HepG2 (cell line): Measurements from ENCODE around the gene KIFC1. TPM values are rescaled to one million over a fixed set of nuclear protein-coding genes. Genes with fewer than 3 reads are reported as not detected.
A peak's percentile ranks its signal among the peaks of the same experiment; 100 is the strongest.

Experiments
- DNMT1 ChIP-seq: sonication (generic); formaldehyde crosslinking; IDR thresholded peaks from 2 replicates; pipeline ENCODE4 v1.5.1; 2020; ENCODE audit warnings: mild to moderate bottlenecking, missing genetic modification reagents
- EP300 ChIP-seq, 3 experiments: sonication (generic) in 1 of 3; formaldehyde crosslinking in 1 of 3; IDR thresholded peaks; 2 replicates each; pipeline versions ENCODE4 v1.5.1 to v1.6.1; 2011 to 2020; ENCODE audit warnings: low read depth in 2 of 3, low read length in 2 of 3, borderline replicate concordance in 1 of 3, improper control_type of control experiment in 1 of 3, mild to moderate bottlenecking in 1 of 3, missing genetic modification reagents in 1 of 3, moderate library complexity in 1 of 3
- ETV6 ChIP-seq: sonication (generic); formaldehyde crosslinking; conservative IDR thresholded peaks from 2 replicates; pipeline ENCODE4 v1.4.0; 2020; ENCODE audit warnings: missing genetic modification reagents
- GLI4 ChIP-seq: sonication (generic); formaldehyde crosslinking; IDR thresholded peaks from 2 replicates; pipeline ENCODE4 v1.5.1; 2020; ENCODE audit warnings: missing genetic modification reagents, mild to moderate bottlenecking, moderate library complexity, borderline replicate concordance
- HCFC1 ChIP-seq: fragments of 150-350 bp; IDR thresholded peaks from 2 replicates; pipeline ENCODE4 v1.6.1; 2014; ENCODE audit warnings: low read depth, low read length
- HIVEP1 ChIP-seq: sonication (generic); formaldehyde crosslinking; IDR thresholded peaks from 2 replicates; pipeline ENCODE4 v1.4.0; 2020; ENCODE audit warnings: mild to moderate bottlenecking, missing genetic modification reagents
- KLF13 ChIP-seq: sonication (generic); formaldehyde crosslinking; IDR thresholded peaks from 2 replicates; pipeline ENCODE4 v1.4.0; 2020; ENCODE audit warnings: mild to moderate bottlenecking, missing genetic modification reagents
- MYPOP ChIP-seq: sonication (generic); formaldehyde crosslinking; IDR thresholded peaks from 2 replicates; pipeline ENCODE4 v1.8.1; 2023; ENCODE audit warnings: mild to moderate bottlenecking, moderate library complexity, missing genetic modification reagents
- NCOA1 ChIP-seq: sonication (generic); formaldehyde crosslinking; IDR thresholded peaks from 2 replicates; pipeline ENCODE4 v1.9.0; 2021; ENCODE audit warnings: missing genetic modification reagents
- NR1H2 ChIP-seq: sonication (generic); formaldehyde crosslinking; IDR thresholded peaks from 2 replicates; pipeline ENCODE4 v1.8.1; 2022; ENCODE audit warnings: low read depth, missing genetic modification reagents, borderline replicate concordance
- RARG ChIP-seq: sonication (generic); formaldehyde crosslinking; IDR thresholded peaks from 2 replicates; pipeline ENCODE4 v1.4.0; 2020; ENCODE audit warnings: low read depth, mild to moderate bottlenecking, missing genetic modification reagents
- RORA ChIP-seq: sonication (generic); formaldehyde crosslinking; IDR thresholded peaks from 2 replicates; pipeline ENCODE4 v1.5.0; 2020; ENCODE audit warnings: mild to moderate bottlenecking, missing genetic modification reagents, moderate library complexity
- SNRNP70 ChIP-seq: fragments of 200-400 bp; formaldehyde crosslinking; IDR thresholded peaks from 2 replicates; pipeline ENCODE4 v1.6.1; 2017; ENCODE audit warnings: mild to moderate bottlenecking, low read depth, low read length, moderate library complexity
- ZBTB33 ChIP-seq: sonication (generic); formaldehyde crosslinking; IDR thresholded peaks from 2 replicates; pipeline ENCODE4 v1.4.0; 2020; ENCODE audit warnings: missing genetic modification reagents
- ZFP36 ChIP-seq: fragments of 150-350 bp; IDR thresholded peaks from 2 replicates; pipeline ENCODE4 v1.6.1; 2018; ENCODE audit warnings: borderline replicate concordance, low read length, low read depth; ENCODE audit not compliant: partially characterized antibody
- ZKSCAN1 ChIP-seq: fragments of 150-350 bp; IDR thresholded peaks from 2 replicates; pipeline ENCODE4 v1.6.1; 2014; ENCODE audit warnings: low read length
- ZNF34 ChIP-seq: sonication (generic); formaldehyde crosslinking; IDR thresholded peaks from 2 replicates; pipeline ENCODE4 v1.4.0; 2020; ENCODE audit warnings: mild to moderate bottlenecking, missing genetic modification reagents, borderline replicate concordance
- ZNF414 ChIP-seq: sonication (generic); formaldehyde crosslinking; IDR thresholded peaks from 2 replicates; pipeline ENCODE4 v1.5.0; 2020; ENCODE audit warnings: missing genetic modification reagents
- ZNF512 ChIP-seq: sonication (generic); formaldehyde crosslinking; IDR thresholded peaks from 2 replicates; pipeline ENCODE4 v1.4.0; 2020; ENCODE audit warnings: mild to moderate bottlenecking, missing genetic modification reagents
- ZNF629 ChIP-seq: sonication (generic); formaldehyde crosslinking; conservative IDR thresholded peaks from 2 replicates; pipeline ENCODE4 v1.5.0; 2020; ENCODE audit warnings: missing genetic modification reagents
- ZNF674 ChIP-seq: sonication (generic); formaldehyde crosslinking; IDR thresholded peaks from 2 replicates; pipeline ENCODE4 v1.5.0; 2020; ENCODE audit warnings: low read depth, mild to moderate bottlenecking, missing genetic modification reagents
- ZNF720 ChIP-seq: sonication (generic); formaldehyde crosslinking; IDR thresholded peaks from 2 replicates; pipeline ENCODE4 v1.4.0; 2020; ENCODE audit warnings: missing genetic modification reagents
- ZSCAN22 ChIP-seq: sonication (generic); formaldehyde crosslinking; IDR thresholded peaks from 2 replicates; pipeline ENCODE4 v1.4.0; 2020; ENCODE audit warnings: mild to moderate bottlenecking, missing genetic modification reagents
- polyA plus RNA-seq, 8 experiments: library from polyadenylated mRNA; depleted of rRNA in 3 of 8; stranded (reverse) in 7 of 8; unstranded in 1 of 8; fragments of >200 nt; fragmentation: Illumina TruSeq in 4 of 8; extraction: Trizol in 4 of 8; gene quantifications; 2 replicates each; pipeline versions ENCODE4 v1.2.1 to v1.2.3, GENCODE V29; 2011 to 2016; ENCODE audit warnings: low read depth in 4 of 8, missing spikeins in 1 of 8, mixed read lengths in 1 of 8; ENCODE audit not compliant: insufficient read depth in 1 of 8
- total RNA-seq, 5 experiments: library from RNA; depleted of rRNA; stranded (reverse); fragments of >200 nt; fragmentation: Illumina TruSeq; extraction: Trizol; gene quantifications; 2 replicates each; pipeline ENCODE4 v1.2.3, GENCODE V29; 2016; ENCODE audit warnings: low read depth in 1 of 5

The KIFC1 gene
- total and polyA plus RNA-seq, 2 of the 13 experiments (the other 11 are each of a cell fraction or from before 2014, with no cell fraction given), result 25.0 to 45.5 TPM

- TF ChIP-seq ZSCAN22, result peak; percentile 77; the same call in 1 of the 2 replicates
- TF ChIP-seq GLI4 (CRISPR knock-in tag), result peak; percentile 88; the same call in 1 of the 2 replicates
- no peak for TF ChIP-seq DNMT1
- TF ChIP-seq EP300 (IDR thresholded peaks at IDR 0.05; ENCODE audit: low read depth in 2 of 2, low read length in 2 of 2), result peak in 1 of 2 experiments; percentile 6; a peak in 1 of 4 replicates
- TF ChIP-seq EP300 (CRISPR knock-in tag; IDR thresholded peaks at IDR 0.05; ENCODE audit: borderline replicate concordance), result no peak; the same call in 1 of the 2 replicates
- no peak; the same call in 1 of the 2 replicates for TF ChIP-seq ZNF629 (CRISPR knock-in tag)
- TF ChIP-seq ZNF674 (CRISPR knock-in tag), result no peak; the same call in 1 of the 2 replicates
- TF ChIP-seq RORA (CRISPR knock-in tag), result no peak
- peak; percentile 63; the same call in 1 of the 2 replicates for TF ChIP-seq MYPOP (CRISPR knock-in tag)
- 0 out of 2 replicates have a peak, but pooled peaks have one; percentile 24 for TF ChIP-seq ETV6 (CRISPR knock-in tag)
- TF ChIP-seq HCFC1, result peak; percentile 51
- no peak; the same call in 1 of the 2 replicates for TF ChIP-seq NR1H2 (CRISPR knock-in tag)
- no peak for TF ChIP-seq SNRNP70
- 0 out of 2 replicates have a peak, but pooled peaks have one; percentile 51 for TF ChIP-seq ZNF34
- TF ChIP-seq ZNF512 (CRISPR knock-in tag), result no peak
- TF ChIP-seq RARG, result 0 out of 2 replicates have a peak, but pooled peaks have one; percentile 77
- TF ChIP-seq ZNF720, result no peak
- TF ChIP-seq KLF13 (CRISPR knock-in tag), result no peak
- peak; percentile 75 for TF ChIP-seq HIVEP1 (CRISPR knock-in tag)
- no peak for TF ChIP-seq ZBTB33 (CRISPR knock-in tag)
- TF ChIP-seq ZNF414 (CRISPR knock-in tag), result peak; percentile 63; the same call in 1 of the 2 replicates
- TF ChIP-seq ZFP36, result no peak
- TF ChIP-seq ZKSCAN1, result no peak
- TF ChIP-seq NCOA1, result 0 out of 2 replicates have a peak, but pooled peaks have one; percentile 22
Measured at GRCh38 chr6:33417903-33418689, 26.5 kb downstream of the KIFC1 start, which contains the start of gene CUTA (continued).
